Measurements from ENCODE around the gene OPCML. TPM values are rescaled to one million over a fixed set of nuclear protein-coding genes. Genes with fewer than 3 reads are reported as not detected.

The OPCML gene
- total RNA-seq, 1 experiment from 2014 or later, result not detected

GRCh38 chr11:132457445-132457844 is 1074.9 kb downstream of the OPCML start:
- intact Hi-C loops (cut with micrococcal nuclease), result no loop called here
- CTCF ChIA-PET, result no interaction called here

GRCh38 chr11:132456751-132457328 is 1075.5 kb downstream of the OPCML start:
- Histone ChIP-seq H3F3A (ENCODE audit: low read length, unreplicated experiment) (no peaks in the 10 kb centered on the region), H3K4me2 (ENCODE audit: low read length) (no peak overlapping the region), H3K9ac (ENCODE audit: low read length) (no peak overlapping the region), H3K27ac (ENCODE audit: low read length) (no peak overlapping the region), H3K79me2 (ENCODE audit: low read length) (no peaks in the 10 kb centered on the region), H3K9me2 (replicated peaks; ENCODE audit: low read length) (no peaks in the 10 kb centered on the region), H3K4me3 (ENCODE audit: low read length) (no peak overlapping the region), H3K27me3 (ENCODE audit: low read length) (no peaks in the 10 kb centered on the region), H3K9me3 (ENCODE audit: low read length) (peaks cover 35% of the 10 kb centered on the region), H2AFZ (ENCODE audit: low read length) (no peak overlapping the region), H3K36me3 (ENCODE audit: low read depth, low read length) (no peaks in the 10 kb centered on the region), H3K4me1 (ENCODE audit: insufficient read depth, low read length) (no peaks in the 10 kb centered on the region), H4K20me1 (ENCODE audit: low read length) (no peaks in the 10 kb centered on the region)
- no TSS peak for BruUV-seq (replicated peaks)
- intact Hi-C loops (cut with micrococcal nuclease), result no loop called here
- ChIA-PET POLR2A (ENCODE audit: unreplicated experiment) (no interaction called here), CTCF (no interaction called here)
- TF ChIP-seq EZH2phosphoT487 (IDR thresholded peaks at IDR 0.05; ENCODE audit: borderline replicate concordance, low read length) (no peak), EZH2 (IDR thresholded peaks at IDR 0.05; ENCODE audit: low read length, unreplicated experiment) (no peak), CTCF (conservative IDR thresholded peaks at IDR 0.05; ENCODE audit: low read depth, low read length) (no peak)
- DNase-seq (no peak), ATAC-seq (no peak)

More at GRCh38 chr11:132457445-132457844, 1074.9 kb downstream of the OPCML start:
- no peaks in the 10 kb centered on the region for H3K4me1 ChIP-seq (ENCODE audit: insufficient read depth, low read length)
- no peaks in the 10 kb centered on the region for H4K20me1 ChIP-seq (ENCODE audit: low read length)
- H3K79me2 ChIP-seq (ENCODE audit: low read length), result no peaks in the 10 kb centered on the region
- DNase-seq (no peak), ATAC-seq (no peak)
- H3K36me3 ChIP-seq (ENCODE audit: low read depth, low read length), result no peaks in the 10 kb centered on the region
- no peak overlapping the region for H3K27ac ChIP-seq (ENCODE audit: low read length)
- peaks cover 36% of the 10 kb centered on the region for H3K9me3 ChIP-seq (ENCODE audit: low read length)
- H3K9me2 ChIP-seq (replicated peaks; ENCODE audit: low read length), result no peaks in the 10 kb centered on the region
- no peak overlapping the region for H2AFZ ChIP-seq (ENCODE audit: low read length)
- no peak overlapping the region for H3K9ac ChIP-seq (ENCODE audit: low read length)
- no peaks in the 10 kb centered on the region for H3F3A ChIP-seq (ENCODE audit: low read length, unreplicated experiment)
- H3K4me3 ChIP-seq (ENCODE audit: low read length), result no peak overlapping the region
- BruUV-seq (replicated peaks), result no TSS peak
- no peaks in the 10 kb centered on the region for H3K27me3 ChIP-seq (ENCODE audit: low read length)
- POLR2A ChIA-PET (ENCODE audit: unreplicated experiment), result no interaction called here
- TF ChIP-seq EZH2 (IDR thresholded peaks at IDR 0.05; ENCODE audit: low read length, unreplicated experiment) (no peak), CTCF (conservative IDR thresholded peaks at IDR 0.05; ENCODE audit: low read depth, low read length) (no peak), EZH2phosphoT487 (IDR thresholded peaks at IDR 0.05; ENCODE audit: borderline replicate concordance, low read length) (no peak)
- no peak overlapping the region for H3K4me2 ChIP-seq (ENCODE audit: low read length)

GRCh38 chr11:132455044-132455443 is 1077.3 kb downstream of the OPCML start:
- Histone ChIP-seq H3K27ac (ENCODE audit: low read length) (no peak overlapping the region), H3K4me2 (ENCODE audit: low read length) (no peak overlapping the region), H3K4me3 (ENCODE audit: low read length) (no peak overlapping the region), H3K36me3 (ENCODE audit: low read depth, low read length) (no peaks in the 10 kb centered on the region), H3K9ac (ENCODE audit: low read length) (no peak overlapping the region), H4K20me1 (ENCODE audit: low read length) (no peaks in the 10 kb centered on the region), H3K27me3 (ENCODE audit: low read length) (no peaks in the 10 kb centered on the region), H3F3A (ENCODE audit: low read length, unreplicated experiment) (no peaks in the 10 kb centered on the region), H3K4me1 (ENCODE audit: insufficient read depth, low read length) (no peaks in the 10 kb centered on the region), H2AFZ (ENCODE audit: low read length) (no peak overlapping the region), H3K9me2 (replicated peaks; ENCODE audit: low read length) (no peaks in the 10 kb centered on the region), H3K9me3 (ENCODE audit: low read length) (peaks cover 25% of the 10 kb centered on the region; the same call in 1 of the 2 replicates), H3K79me2 (ENCODE audit: low read length) (no peaks in the 10 kb centered on the region)
- CTCF ChIA-PET, result no interaction called here
- DNase-seq, result no peak
- POLR2A ChIA-PET (ENCODE audit: unreplicated experiment), result no interaction called here
- no TSS peak for BruUV-seq (replicated peaks)
- ATAC-seq, result no peak
- TF ChIP-seq CTCF (conservative IDR thresholded peaks at IDR 0.05; ENCODE audit: low read depth, low read length) (no peak), EZH2phosphoT487 (IDR thresholded peaks at IDR 0.05; ENCODE audit: borderline replicate concordance, low read length) (no peak), EZH2 (IDR thresholded peaks at IDR 0.05; ENCODE audit: low read length, unreplicated experiment) (no peak)
- intact Hi-C loops (cut with micrococcal nuclease), result no loop called here

Measured in PC-3 (cell line).